GM19372 (cell line): ENCODE data around the gene CYB5R3.
"Not testable (repeated sequence)": the region's sequence is repeated elsewhere in the genome, so short reads cannot be mapped to it uniquely, and the experiment has no call there.

Source experiments
- ATAC-seq: cut with Tn5 transposase; IDR thresholded peaks from one replicate; pipeline ENCODE4 v1.9.1; 2021; ENCODE audit warnings: mild to moderate bottlenecking, low read depth, moderate library complexity; ENCODE audit not compliant: unreplicated experiment

The CYB5R3 gene

DNA sequence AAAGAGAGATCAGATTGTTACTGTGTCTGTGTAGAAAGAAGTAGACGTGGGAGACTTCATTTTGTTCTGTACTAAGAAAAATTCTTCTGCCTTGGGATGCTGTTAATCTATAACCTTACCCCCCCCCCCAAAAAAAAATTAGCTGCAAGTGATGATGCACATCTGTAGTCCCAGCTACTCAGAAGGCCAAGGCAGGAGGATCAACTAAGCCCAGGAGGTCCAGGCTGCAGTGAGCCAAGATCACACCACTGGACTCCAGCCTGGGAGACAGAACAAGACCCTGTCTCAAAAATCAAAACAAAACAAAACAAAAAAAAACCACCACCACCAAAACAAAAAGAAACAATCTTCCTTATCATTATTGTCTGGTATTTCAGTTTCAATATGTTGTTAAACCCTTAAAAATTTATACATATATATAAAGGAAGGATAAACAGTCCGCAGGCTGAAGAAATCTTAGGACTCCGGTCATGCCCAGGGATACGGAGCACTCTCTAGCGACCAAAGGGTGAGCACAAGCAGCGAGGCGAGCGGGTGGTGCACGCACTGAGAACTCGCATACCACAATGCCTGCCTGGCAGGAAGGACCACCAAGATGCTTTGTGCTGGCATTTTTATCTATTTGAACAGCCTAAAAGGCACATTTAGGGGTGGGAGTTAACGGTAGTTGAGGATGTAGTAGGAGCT is 40.9 kb downstream of the CYB5R3 start:
- ATAC-seq = no peak

DNA sequence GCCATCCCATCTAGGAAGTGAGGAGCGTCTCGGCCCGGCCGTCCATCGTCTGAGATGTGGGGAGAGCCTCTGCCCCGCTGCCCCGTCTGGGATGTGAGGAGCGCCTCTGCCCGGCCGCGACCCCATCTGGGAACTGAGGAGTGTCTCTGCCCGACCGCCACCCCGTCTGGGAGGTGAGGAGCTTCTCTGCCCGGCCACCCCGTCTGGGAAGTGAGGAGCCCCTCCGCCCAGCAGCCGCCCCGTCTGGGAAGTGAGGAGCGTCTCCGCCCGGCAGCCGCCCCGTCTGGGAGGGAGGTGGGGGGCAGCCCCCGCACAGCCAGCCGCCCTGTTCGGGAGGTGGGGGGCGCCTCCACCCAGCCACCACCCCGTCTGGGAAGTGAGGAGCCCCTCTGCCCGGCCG is 41.6 kb downstream of the CYB5R3 start:
- not testable (repeated sequence) for ATAC-seq

DNA sequence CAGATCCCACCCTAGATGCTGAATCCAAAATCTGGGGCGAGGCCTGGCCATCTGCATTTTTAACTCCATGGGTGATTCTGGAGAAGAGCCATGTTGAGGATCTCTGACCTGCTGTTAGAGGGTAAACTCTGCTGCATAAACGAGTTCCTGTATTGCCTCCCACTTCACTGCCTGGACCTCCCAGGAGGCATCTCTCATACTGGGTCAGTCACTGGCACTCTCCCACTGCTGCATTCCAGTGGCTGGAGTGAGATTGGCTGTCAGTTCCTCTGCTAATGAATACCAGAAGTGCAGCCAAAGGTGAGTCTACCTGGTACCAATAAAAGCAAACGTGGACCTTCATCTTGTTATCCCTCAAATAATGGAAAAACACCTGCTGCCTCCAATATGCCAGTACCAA is 44.8 kb downstream of the CYB5R3 start:
- ATAC-seq = no peak

DNA sequence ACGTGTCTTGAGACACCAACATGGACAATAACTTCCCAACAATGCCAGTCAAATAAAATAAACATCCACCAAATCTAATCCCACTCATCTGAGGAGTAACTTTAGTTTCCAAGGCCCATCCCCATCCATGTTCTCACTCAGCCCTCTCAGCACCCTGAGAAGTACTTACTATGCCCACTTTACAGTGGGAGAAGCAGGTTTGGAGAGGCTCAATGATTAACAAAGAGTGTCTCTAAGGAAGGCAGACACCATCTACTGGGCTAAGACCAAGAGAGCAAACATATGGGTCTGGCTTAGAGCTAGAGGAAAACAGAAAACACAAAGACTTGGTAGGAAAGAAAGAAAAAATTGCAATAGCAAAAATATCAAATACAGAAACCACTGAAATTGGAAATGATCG is 45.8 kb downstream of the CYB5R3 start:
- ATAC-seq = no peak

DNA sequence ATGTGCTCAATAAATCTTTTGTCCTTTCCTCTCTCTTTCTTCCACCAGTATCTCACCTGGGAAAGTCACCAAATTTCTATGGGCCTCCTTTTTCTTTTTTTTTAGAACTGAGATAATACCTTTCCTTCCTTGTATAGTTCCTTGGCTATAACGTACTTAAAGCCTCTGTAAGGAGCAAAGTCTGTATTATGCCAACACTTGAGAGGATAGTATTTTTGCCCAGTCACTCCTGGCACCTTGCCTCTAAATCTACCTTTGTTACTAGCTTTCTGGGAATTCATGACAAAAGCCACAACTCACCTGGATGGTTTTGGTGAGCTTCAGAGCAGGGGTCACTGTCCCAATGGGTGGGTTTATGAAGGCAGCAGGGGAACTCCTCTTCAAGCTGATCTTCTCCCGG is 46.7 kb downstream of the CYB5R3 start:
- no peak for ATAC-seq

DNA sequence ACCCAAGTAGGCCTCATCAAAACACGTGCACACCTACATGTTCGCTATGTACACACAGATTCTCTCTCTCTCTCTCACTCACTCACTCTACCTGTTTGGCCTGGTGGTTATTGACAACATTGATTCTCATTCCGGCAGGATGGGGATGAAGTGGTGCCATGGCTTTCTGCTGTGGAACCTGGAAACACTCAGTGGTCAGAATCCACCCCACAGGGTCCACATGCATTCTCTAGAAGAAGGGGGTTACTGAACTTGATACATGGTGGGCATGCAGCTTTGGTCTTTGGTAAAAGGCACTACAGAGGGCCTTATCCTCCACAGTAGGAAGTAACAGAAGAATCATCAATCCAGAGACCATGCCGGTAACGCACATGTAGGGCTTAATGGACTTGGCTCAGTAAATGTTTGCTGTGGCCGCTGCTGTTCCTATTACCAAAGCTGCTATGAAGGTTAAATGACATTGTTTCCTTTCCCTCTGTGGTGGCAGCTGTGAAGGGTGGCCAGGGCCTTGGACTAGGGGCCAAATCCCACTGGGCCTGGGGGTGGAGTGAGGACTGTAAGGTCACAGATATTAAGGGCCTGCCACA is 47.2 kb downstream of the CYB5R3 start:
- no peak for ATAC-seq

DNA sequence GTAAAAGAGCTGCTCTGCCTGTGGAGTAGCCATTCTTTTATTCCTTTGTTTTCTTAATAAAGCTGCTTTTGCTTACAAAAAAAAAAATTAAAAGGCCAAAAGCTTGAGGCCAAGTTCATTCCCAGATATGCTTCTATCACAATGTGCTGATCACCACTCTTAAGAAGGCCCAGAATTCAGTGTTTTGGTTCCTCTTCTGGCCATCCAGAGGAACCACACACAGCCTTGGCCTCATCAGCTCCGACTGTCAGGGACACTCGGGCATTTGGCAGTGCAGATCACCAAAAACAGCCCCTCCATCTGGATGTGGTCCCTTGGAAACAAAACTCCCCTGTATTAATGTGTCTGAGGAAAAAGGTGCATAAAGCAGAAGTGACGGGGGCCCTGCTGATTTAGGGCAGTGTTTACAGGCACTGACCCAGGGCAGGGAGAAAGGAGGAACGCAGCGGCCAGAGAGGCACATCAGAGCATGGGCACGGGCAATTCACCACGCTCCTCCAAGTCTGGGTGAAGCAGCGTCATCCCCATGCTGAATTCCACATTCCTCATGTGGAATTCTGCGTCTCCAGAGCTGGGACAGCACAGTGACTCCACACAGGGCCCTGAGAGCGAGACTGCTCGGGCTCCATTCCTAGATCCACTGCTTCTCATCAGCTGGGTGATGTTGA is 52.2 kb downstream of the CYB5R3 start:
- ATAC-seq = no peak

DNA sequence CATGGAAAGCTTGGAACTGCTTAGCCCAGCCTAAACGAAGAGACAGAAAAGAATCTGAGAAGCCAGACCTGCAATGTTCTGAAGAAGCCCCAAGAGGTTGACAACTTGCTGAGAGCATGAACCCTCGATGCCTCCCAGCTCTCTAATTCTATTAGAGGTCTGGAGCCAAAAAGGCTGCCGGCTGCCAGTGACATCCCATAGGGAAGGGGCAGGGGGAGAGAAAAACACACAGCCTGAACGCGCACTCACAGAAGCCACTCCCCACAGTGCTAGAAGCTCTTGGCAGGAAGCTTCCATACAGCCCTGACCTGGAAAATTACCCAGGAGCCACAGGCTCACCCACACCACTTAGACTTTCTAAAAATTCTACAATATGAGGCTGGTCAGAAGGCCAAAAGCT is 52.9 kb downstream of the CYB5R3 start:
- no peak for ATAC-seq

DNA sequence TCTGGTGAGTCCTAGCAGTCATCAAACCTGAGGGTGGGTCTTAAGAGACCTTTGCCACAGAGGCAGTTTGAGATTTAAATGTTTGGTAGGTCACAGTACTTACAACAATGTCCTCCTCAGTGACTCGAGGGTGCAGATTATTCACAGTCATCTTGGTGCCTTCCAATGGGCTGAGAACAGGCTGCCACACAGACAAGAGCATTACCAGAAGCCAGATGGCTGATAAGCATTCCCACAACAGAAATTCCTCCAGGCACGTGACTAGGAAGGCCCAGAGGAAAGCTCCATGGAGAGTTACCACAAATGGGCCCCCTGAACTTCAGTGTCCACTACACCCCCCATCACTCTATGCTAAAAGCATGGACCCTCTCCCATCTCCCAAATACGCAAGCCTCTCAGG is 53.8 kb downstream of the CYB5R3 start:
- ATAC-seq = no peak

DNA sequence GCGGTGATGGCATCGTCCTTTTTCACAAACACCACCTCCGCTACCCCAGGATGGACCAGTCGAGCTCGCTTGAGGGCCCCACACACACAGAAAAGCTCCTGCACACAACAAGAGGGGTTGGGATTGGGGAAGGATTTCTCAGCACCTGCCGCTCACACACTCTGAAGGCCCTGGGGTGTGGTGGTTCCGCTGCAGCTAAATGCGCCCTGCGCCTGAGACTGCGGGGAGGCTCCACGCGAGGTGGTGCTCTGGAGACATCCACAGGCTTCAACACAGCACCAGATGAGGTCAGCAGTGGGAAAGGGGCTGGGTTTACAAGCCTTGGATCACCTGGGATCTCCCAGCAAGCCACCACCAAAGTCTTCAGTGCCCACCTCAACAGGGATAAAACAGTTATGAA is 57.2 kb downstream of the CYB5R3 start:
- no peak for ATAC-seq

DNA sequence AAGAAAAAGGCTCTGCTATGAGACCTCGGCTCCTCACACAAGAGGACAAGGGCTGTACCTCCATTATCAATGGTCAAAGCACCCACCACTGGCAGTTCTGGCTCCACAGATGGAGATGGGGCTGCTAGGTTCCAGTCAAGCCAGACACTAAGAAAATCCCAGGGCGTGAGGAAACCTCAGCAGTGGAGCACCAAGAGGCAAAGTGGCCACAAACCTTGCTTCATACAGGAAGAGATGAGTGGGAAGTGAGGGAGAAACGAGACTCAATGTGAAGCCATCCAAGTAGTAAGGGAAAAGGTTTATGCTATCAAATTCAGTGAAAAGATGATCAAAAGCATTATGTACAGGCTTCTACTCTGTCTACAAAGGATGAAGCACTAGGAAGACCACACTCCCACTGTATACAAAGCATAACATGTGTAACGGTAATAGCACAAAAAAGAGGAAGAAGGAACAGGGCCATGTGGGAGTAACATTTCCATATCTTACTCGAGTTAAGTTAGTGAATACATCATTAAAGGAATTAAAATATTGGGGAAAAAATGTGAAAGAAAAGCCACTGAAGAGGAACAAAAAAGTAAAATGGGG is 61.5 kb downstream of the CYB5R3 start:
- ATAC-seq = no peak

DNA sequence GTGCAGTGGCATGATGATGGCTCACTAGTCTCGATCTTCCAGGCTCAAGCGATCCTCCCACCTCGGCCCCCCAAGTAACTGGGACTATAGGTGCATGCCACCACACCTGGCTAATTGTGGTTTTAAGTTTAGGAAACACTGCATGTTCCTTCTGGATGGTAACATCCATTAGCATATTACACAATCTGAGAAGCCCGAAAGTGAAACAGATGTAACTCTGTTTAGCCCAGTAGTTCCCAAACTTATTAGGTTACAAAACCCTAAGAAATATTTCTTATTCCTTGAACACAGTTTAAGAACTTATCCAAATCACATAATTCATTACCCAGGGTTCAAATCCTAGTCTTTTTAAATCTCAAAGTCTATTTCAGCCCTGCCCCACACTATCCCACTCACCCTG is 62.8 kb downstream of the CYB5R3 start:
- ATAC-seq = no peak

DNA sequence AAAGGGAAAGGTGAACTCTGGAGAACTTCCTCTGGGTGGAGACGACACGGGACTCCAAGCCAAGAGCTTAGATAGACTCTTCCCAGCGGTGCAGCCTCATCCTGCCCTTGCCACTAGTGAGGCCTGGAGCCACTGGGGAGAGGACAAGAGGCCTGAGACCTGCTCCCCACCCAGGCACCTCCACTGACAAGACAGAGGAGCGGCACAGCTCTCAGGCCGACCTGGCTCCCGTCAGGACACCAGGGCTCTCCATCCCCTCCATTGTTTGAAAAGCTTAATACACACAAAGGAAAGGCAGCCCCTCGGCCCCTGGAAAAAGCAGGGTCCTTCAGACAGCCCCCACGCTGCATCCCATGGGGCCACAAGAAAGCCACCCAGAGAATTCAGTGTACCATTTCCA is 64.1 kb downstream of the CYB5R3 start:
- no peak for ATAC-seq

DNA sequence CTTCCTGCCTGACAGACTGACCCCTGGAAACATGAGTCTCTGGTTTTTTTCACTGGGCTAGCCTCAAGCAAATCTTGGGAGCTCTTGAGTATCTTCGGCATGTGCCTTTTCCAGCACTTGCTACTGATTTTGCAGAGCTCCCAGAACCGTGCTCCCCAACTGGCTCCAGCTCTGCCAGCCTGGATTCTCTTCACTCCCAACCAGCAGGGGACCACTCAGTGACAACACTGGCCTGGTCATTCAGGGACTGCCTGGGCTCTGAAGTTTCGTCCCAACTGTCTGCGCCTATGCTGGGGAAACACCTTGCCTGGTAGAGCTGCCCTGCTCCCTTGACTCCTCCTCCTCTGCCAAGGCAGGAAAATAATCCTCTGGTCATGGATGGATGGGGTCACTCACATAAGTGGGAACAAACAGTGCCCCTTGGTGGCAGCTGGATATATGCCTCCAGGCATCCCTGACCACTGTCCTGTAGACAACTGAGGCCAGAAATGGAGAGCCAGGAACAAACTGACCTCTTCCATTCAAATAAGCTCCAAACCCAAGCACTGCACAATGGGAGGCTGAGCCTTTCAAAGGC is 64.7 kb downstream of the CYB5R3 start:
- ATAC-seq = no peak

DNA sequence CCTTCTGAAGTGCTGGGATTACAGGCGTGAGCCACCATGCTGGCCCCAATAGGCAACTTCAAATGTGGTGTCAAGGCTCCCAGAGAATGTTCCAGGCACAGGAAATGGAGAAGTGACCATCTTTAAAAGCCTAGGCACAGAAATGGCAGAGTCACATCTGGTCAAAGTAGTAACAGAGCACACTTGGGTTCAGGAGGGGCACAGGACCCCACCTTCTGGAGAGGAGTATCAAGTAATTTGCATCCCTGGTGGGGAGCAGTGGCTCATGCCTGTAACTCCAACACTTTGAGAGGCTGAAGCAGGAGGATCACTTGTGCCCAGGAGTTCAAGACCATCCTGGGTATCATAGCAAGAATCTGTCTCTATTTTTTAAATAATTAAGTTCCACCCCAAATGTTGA is 66.2 kb downstream of the CYB5R3 start:
- no peak for ATAC-seq

DNA sequence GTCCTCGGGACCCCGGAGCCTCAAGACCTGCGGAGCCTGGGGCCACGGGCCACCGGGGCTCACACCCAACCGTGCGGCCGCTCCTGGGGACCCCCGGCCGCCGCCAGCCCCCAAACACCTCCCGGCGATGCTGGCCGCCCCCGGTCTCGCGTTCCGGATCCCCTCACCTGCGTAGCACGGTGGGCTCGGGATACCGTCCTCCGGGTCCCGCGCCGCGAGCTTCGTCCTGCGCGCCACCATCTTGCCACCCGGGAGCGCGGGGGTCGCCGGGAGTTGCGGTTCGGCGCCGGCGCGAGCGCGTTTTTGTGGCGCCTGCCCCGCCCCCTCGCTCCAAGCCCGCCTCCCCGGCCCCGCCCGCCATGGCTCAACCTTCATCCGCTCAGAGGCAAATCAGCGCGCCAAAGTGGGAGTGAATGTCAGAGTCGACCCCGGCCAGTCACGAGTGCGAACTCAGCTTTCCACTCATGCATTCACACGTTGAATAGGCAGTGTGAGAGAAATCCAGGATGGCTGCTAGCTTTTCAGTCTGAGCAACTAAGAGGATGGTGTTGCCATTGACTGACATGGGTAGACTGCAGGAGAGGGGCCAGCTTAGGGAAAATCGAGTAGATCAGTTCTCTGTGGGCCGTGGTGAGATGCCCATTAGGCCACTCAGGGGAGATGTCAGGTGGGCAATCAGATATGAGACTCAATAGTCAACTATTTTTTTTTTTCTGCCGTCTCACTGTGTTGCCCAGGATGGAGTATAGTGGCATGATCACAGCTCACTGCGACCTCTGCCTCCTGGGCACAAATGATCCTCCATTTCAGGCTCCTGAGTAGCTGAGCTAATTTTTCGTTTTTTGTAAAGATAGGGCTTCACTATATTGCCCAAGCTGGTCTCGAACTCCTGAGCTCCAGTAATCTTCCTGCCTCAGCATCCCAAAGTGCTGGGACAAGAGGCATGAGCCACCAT is 67.2 kb downstream of the CYB5R3 start:
- peak; percentile 71 for ATAC-seq

DNA sequence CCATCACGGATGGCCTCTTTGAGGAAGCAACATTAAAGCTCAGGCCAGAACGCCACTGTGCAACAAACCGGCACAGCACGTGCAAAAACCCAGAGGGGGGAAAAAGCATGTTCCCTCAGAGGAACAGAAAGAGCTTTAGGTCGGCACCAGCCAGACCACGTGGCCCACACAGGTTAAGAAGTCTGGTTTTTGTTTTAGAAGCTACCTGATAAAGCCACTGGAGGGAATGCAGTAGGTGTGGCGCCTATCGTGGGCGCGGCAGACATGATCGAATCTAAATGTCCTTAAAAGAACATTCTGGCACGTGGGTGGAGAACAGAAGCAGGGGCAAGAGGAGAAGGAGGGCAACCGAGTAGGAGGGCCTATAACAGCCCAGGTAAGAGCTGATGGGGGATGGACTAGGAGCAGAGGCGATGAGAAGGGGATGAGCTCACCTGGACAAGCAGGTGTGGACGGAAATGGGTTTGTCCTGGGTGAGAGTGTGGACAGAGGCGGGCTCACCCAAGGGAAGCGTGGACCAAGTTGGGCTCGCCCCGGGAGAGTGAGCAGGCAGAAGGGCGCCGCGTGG is 67.9 kb downstream of the CYB5R3 start:
- peak; percentile 8 for ATAC-seq

DNA sequence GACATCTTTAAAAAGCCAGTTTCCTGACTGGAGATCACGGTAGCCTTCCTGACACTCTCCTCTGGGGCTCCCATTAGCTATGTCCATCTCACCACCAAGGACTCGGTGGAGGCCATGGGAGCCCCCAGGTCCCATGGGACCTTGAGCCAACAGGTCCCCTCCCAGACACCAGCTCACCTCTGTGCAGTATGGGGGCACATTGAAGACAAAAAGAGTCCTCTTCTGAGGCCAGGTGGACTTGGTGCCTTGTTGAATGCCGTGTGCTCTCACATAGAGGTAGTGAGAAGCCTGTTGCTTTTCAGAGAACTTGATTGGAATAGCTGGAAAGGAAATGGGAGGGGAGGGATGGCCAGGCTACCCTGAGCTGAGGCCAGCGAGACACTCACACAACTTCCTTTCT is 69.2 kb downstream of the CYB5R3 start:
- not testable (repeated sequence) for ATAC-seq

DNA sequence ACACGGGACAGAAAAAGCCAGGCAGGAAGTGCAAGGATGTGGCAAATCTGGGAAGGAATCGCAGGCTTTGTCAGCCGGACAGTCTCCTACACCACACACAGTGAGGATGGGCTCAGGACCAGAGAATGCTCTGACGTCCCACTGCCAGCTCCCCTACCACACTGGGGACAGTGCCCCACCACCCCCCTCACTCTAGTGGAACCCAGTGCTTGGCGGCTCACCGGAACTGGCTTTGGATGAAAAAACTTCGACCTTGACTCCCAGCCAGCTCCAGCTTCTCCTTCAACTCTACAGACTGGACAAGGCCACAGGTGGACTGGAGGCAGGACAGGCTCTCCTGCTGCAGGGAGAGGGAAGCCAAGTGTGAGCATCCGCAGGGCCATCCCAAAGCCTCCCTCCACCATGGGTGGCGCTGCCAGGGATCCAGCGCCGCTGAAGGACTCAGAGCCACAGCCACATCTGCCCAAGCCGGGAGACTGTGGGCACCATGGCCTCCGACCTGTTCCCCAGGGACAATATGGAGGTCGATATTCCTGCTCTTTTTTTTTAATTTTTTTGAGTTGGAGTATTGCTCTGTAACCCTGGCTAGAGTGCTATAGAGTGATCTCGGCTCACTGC is 71.5 kb downstream of the CYB5R3 start:
- no peak for ATAC-seq
